HUES64 (cell line): ENCODE measurements around the gene LCN6.
"Not testable (repeated sequence)": the region's sequence is repeated elsewhere in the genome, so short reads cannot be mapped to it uniquely, and the experiment has no call there.

Source experiments
- H3K27ac ChIP-seq: 2 replicates; pipeline ENCODE4 v1.7.0; 2013; ENCODE audit warnings: low read depth, low read length, inconsistent platforms
- H3K27me3 ChIP-seq: 2 replicates; pipeline ENCODE4 v1.6.1; 2013; ENCODE audit warnings: mild to moderate bottlenecking, low read length; ENCODE audit not compliant: insufficient read depth
- H3K36me3 ChIP-seq: 2 replicates; pipeline ENCODE4 v1.6.1; 2013; ENCODE audit warnings: mild to moderate bottlenecking, low read length; ENCODE audit not compliant: insufficient read depth
- H3K4me1 ChIP-seq: 2 replicates; pipeline ENCODE4 v1.6.1; 2013; ENCODE audit warnings: mild to moderate bottlenecking, low read length, moderate library complexity; ENCODE audit not compliant: insufficient read depth
- H3K4me3 ChIP-seq: 2 replicates; pipeline ENCODE4 v1.5.1; 2013; ENCODE audit warnings: mild to moderate bottlenecking, low read length, moderate library complexity
- H3K9ac ChIP-seq: 2 replicates; pipeline ENCODE4 v1.6.1; 2013; ENCODE audit warnings: mild to moderate bottlenecking, low read depth, low read length
- H3K9me3 ChIP-seq: 2 replicates; pipeline ENCODE4 v1.6.1; 2013; ENCODE audit warnings: low read depth, low read length; ENCODE audit not compliant: insufficient read depth
- WGBS: fragments of 150-250, 120-280 bp; methylation state at CpG from one replicate; pipeline ENCODE4 v1.1.7; 2013; ENCODE audit warnings: missing lambda C conversion rate; 5-methylcytosine and 5-hydroxymethylcytosine counted together

Gene LCN6

GRCh38 chr9:136764301-136764891, 16.1 kb upstream of the LCN6 start, which contains the start of gene LCN15:
LCN15 (minus strand) TSS chr9:136764518; CDS start chr9:136764488, 30 bp downstream.
- 80% methylated on average over 14 of the region's 14 CpGs for WGBS
- Histone ChIP-seq H3K4me1 (0 out of 2 replicates have a peak, but pooled peaks cover 5% of the 10 kb centered on the region), H3K27ac (no peak within 1 kb of the TSS), H3K27me3 (no peaks in the 10 kb centered on the region), H3K36me3 (no peaks in the 10 kb centered on the region), H3K9ac (no peak within 1 kb of the TSS), H3K4me3 (peak within 1 kb of the TSS; percentile 39; the same call in 1 of the 2 replicates), H3K9me3 (no peaks in the 10 kb centered on the region)

- Histone ChIP-seq H3K4me1 (0 out of 2 replicates have a peak, but pooled peaks cover 5% of the 10 kb centered on the region), H3K9ac (no peak overlapping the region), H3K4me3 (peak overlapping the region; percentile 39; the same call in 1 of the 2 replicates), H3K27ac (no peak overlapping the region), H3K9me3 (no peaks in the 10 kb centered on the region), H3K36me3 (no peaks in the 10 kb centered on the region), H3K27me3 (no peaks in the 10 kb centered on the region)
- WGBS = 89% methylated on average over 14 of the region's 14 CpGs
Measured at GRCh38 chr9:136763649-136764035, 15.3 kb upstream of the LCN6 start.

GRCh38 chr9:136762915-136763648, 14.8 kb upstream of the LCN6 start:
- no peak overlapping the region for H3K27ac ChIP-seq
- WGBS = 19% methylated on average over 24 of the region's 37 CpGs
- H3K9ac ChIP-seq = no peak overlapping the region
- peak overlapping the region; percentile 39 for H3K4me3 ChIP-seq
- 0 out of 2 replicates have a peak, but pooled peaks cover 5% of the 10 kb centered on the region for H3K4me1 ChIP-seq
- no peaks in the 10 kb centered on the region for H3K27me3 ChIP-seq
- no peaks in the 10 kb centered on the region for H3K36me3 ChIP-seq
- H3K9me3 ChIP-seq = no peaks in the 10 kb centered on the region

- no peaks in the 10 kb centered on the region for H3K9me3 ChIP-seq
- no peak overlapping the region for H3K9ac ChIP-seq
- no peak overlapping the region for H3K27ac ChIP-seq
- no peaks in the 10 kb centered on the region for H3K36me3 ChIP-seq
- 87% methylated on average over 17 of the region's 17 CpGs for WGBS
- H3K27me3 ChIP-seq = no peaks in the 10 kb centered on the region
- no peak overlapping the region for H3K4me3 ChIP-seq
- 0 out of 2 replicates have a peak, but pooled peaks cover 5% of the 10 kb centered on the region for H3K4me1 ChIP-seq
Measured at GRCh38 chr9:136762221-136762691, 13.9 kb upstream of the LCN6 start.

GRCh38 chr9:136761545-136761981, 13.2 kb upstream of the LCN6 start:
- H3K9ac ChIP-seq = no peak overlapping the region
- 87% methylated on average over 13 of the region's 13 CpGs for WGBS

GRCh38 chr9:136760834-136761544, 12.7 kb upstream of the LCN6 start:
- not testable (repeated sequence) for H3K4me3 ChIP-seq, H3K9ac ChIP-seq, H3K4me1 ChIP-seq, H3K27ac ChIP-seq, H3K27me3 ChIP-seq, H3K36me3 ChIP-seq, H3K9me3 ChIP-seq
- 76% methylated on average over 22 of the region's 22 CpGs for WGBS

More at GRCh38 chr9:136761545-136761981, 13.2 kb upstream of the LCN6 start:
- Histone ChIP-seq H3K4me3 (no peak overlapping the region), H3K36me3 (no peaks in the 10 kb centered on the region), H3K4me1 (0 out of 2 replicates have a peak, but pooled peaks cover 5% of the 10 kb centered on the region), H3K27ac (no peak overlapping the region), H3K9me3 (no peaks in the 10 kb centered on the region), H3K27me3 (no peaks in the 10 kb centered on the region)

- no peaks in the 10 kb centered on the region for H3K27me3 ChIP-seq
- no peak overlapping the region for H3K4me3 ChIP-seq
- 86% methylated on average over 25 of the region's 25 CpGs for WGBS
- no peaks in the 10 kb centered on the region for H3K36me3 ChIP-seq
- no peak overlapping the region; the same call in 1 of the 2 replicates for H3K27ac ChIP-seq
- no peak overlapping the region for H3K9ac ChIP-seq
- H3K9me3 ChIP-seq = no peaks in the 10 kb centered on the region
- H3K4me1 ChIP-seq = 0 out of 2 replicates have a peak, but pooled peaks cover 5% of the 10 kb centered on the region
Measured at GRCh38 chr9:136760424-136760823, 12.1 kb upstream of the LCN6 start.

- Histone ChIP-seq H3K36me3 (no peaks in the 10 kb centered on the region), H3K27me3 (no peaks in the 10 kb centered on the region), H3K9ac (no peak overlapping the region), H3K27ac (no peak overlapping the region), H3K4me1 (0 out of 2 replicates have a peak, but pooled peaks cover 5% of the 10 kb centered on the region), H3K9me3 (no peaks in the 10 kb centered on the region), H3K4me3 (no peak overlapping the region)
- 91% methylated on average over 27 of the region's 27 CpGs for WGBS
Measured at GRCh38 chr9:136759436-136760325, 11.4 kb upstream of the LCN6 start.

GRCh38 chr9:136759001-136759400, 10.7 kb upstream of the LCN6 start:
- 89% methylated on average over 9 of the region's 9 CpGs for WGBS
- Histone ChIP-seq H3K9me3 (no peaks in the 10 kb centered on the region), H3K27ac (no peak overlapping the region), H3K4me3 (no peak overlapping the region), H3K36me3 (no peaks in the 10 kb centered on the region), H3K27me3 (no peaks in the 10 kb centered on the region), H3K4me1 (0 out of 2 replicates have a peak, but pooled peaks cover 5% of the 10 kb centered on the region), H3K9ac (no peak overlapping the region)

GRCh38 chr9:136757751-136758140, 9.4 kb upstream of the LCN6 start:
- no peaks in the 10 kb centered on the region for H3K36me3 ChIP-seq
- 0 out of 2 replicates have a peak, but pooled peaks cover 2% of the 10 kb centered on the region for H3K4me1 ChIP-seq
- no peak overlapping the region for H3K9ac ChIP-seq
- no peaks in the 10 kb centered on the region for H3K27me3 ChIP-seq
- H3K9me3 ChIP-seq = no peaks in the 10 kb centered on the region
- 91% methylated on average over 20 of the region's 20 CpGs for WGBS
- no peak overlapping the region for H3K4me3 ChIP-seq
- no peak overlapping the region for H3K27ac ChIP-seq
